HG02840 (cell line): ENCODE data around the gene SLC8A2.

Source experiments
- ATAC-seq: cut with Tn5 transposase; IDR thresholded peaks from one replicate; pipeline ENCODE4 v1.9.1; 2021; ENCODE audit warnings: mild to moderate bottlenecking, moderate library complexity, moderate number of reproducible peaks; ENCODE audit not compliant: unreplicated experiment, low FRiP score

The SLC8A2 gene

GRCh38 chr19:47503826-47504150 is 32.1 kb upstream of the SLC8A2 start:
- no peak for ATAC-seq

- no peak for ATAC-seq
Observed at GRCh38 chr19:47503130-47503825, 31.6 kb upstream of the SLC8A2 start.

GRCh38 chr19:47499863-47500830 is 28.5 kb upstream of the SLC8A2 start:
- ATAC-seq, result no peak

- no peak for ATAC-seq
Observed at GRCh38 chr19:47499371-47499770, 27.7 kb upstream of the SLC8A2 start.

GRCh38 chr19:47498561-47498960 is 26.9 kb upstream of the SLC8A2 start:
- ATAC-seq, result no peak

GRCh38 chr19:47497821-47498520 is 26.3 kb upstream of the SLC8A2 start:
- ATAC-seq, result no peak

- no peak for ATAC-seq
Observed at GRCh38 chr19:47497050-47497766, 25.5 kb upstream of the SLC8A2 start.

- ATAC-seq, result no peak
Observed at GRCh38 chr19:47495478-47496372, 24.0 kb upstream of the SLC8A2 start.

GRCh38 chr19:47494729-47495128 is 23.0 kb upstream of the SLC8A2 start:
- ATAC-seq, result no peak

- ATAC-seq, result no peak
Observed at GRCh38 chr19:47494211-47494547, 22.5 kb upstream of the SLC8A2 start.

GRCh38 chr19:47493378-47494210 is 21.9 kb upstream of the SLC8A2 start:
- no peak for ATAC-seq

- no peak for ATAC-seq
Observed at GRCh38 chr19:47492571-47493377, 21.1 kb upstream of the SLC8A2 start.

- ATAC-seq, result no peak
Observed at GRCh38 chr19:47492137-47492533, 20.4 kb upstream of the SLC8A2 start.

- ATAC-seq, result no peak
Observed at GRCh38 chr19:47491358-47492136, 19.9 kb upstream of the SLC8A2 start.

- no peak for ATAC-seq
Observed at GRCh38 chr19:47490847-47491246, 19.2 kb upstream of the SLC8A2 start.

- no peak for ATAC-seq
Observed at GRCh38 chr19:47490031-47490430, 18.3 kb upstream of the SLC8A2 start.
